ENCODE measurements around the gene MRPL51. TPM values are rescaled to one million over a fixed set of nuclear protein-coding genes. Genes with fewer than 3 reads are reported as not detected.

MRPL51 gene
- total and polyA plus RNA-seq, 9 of the 15 experiments (the other 6 are each of a cell fraction or from before 2014, with no cell fraction given) = 127 to 727 (median 208) TPM

DNA sequence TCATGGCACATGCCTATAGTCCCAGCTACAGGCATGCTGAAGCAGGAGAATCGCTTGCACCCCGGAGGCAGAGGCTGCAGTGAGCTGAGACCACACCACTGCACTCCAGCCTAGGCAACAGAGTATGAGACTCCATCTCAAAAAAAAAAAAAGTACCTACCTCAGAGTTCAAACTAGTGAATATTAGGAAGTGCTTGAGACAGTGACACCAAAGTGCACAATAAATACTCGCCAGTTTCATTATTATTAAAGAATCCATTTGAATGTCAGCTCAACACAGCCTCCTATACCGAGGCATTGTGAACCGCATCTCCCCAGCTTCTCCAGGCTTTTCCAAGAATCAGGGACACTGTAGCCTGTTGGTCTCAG, 46.2 kb upstream of the MRPL51 start:
- no peaks in the 10 kb centered on the region for H3K9me1 ChIP-seq (ENCODE audit: control insufficient read depth, insufficient read depth, low read length)
- peak overlapping the region in 1 of 2 experiments; percentile 89; a peak in 2 of 4 replicates for H3K9ac ChIP-seq (ENCODE audit: insufficient read depth in 1 of 2, low read depth in 2 of 2, low read length in 2 of 2)
- H3K4me3 ChIP-seq = no peak overlapping the region
- no peak overlapping the region for H2AFZ ChIP-seq (ENCODE audit: low read depth, low read length)
- peaks cover 43% of the 10 kb centered on the region for H3K36me3 ChIP-seq (ENCODE audit: control insufficient read depth, insufficient read depth, low read length)
- in situ Hi-C loops (cut with MboI) = no loop called here
- DNase-seq (ENCODE audit: extremely low read depth in 1 of 4, low spot score in 3 of 4) (peak in 1 of 4 experiments; percentile 35), FAIRE-seq (no peak), ATAC-seq (no peak)
- peaks cover 38% of the 10 kb centered on the region for H4K20me1 ChIP-seq (replicated peaks; ENCODE audit: control insufficient read depth, insufficient read depth, low read length)
- POLR2A ChIA-PET = interaction anchor here (0.7 to 2.4 kb wide), 6 partner anchors 9 to 150 kb away, joined by 3 to 10 read pairs (median 4); no protein-coding TSS in a partner anchor
- H3K79me2 ChIP-seq (ENCODE audit: control insufficient read depth, insufficient read depth, low read length) = peaks cover 39% of the 10 kb centered on the region
- no peaks in the 10 kb centered on the region for H3K9me3 ChIP-seq (replicated peaks; ENCODE audit: control insufficient read depth, insufficient read depth, low read depth, low read length)
- no peaks in the 10 kb centered on the region for H3K27me3 ChIP-seq (ENCODE audit: control insufficient read depth in 2 of 2, insufficient read depth in 2 of 2, low read length in 2 of 2)
- H3K27ac ChIP-seq (ENCODE audit: extremely low read depth, low read depth, low read length) = peak overlapping the region; percentile 52; the same call in 1 of the 3 replicates
- TF ChIP-seq, protein P1, sequence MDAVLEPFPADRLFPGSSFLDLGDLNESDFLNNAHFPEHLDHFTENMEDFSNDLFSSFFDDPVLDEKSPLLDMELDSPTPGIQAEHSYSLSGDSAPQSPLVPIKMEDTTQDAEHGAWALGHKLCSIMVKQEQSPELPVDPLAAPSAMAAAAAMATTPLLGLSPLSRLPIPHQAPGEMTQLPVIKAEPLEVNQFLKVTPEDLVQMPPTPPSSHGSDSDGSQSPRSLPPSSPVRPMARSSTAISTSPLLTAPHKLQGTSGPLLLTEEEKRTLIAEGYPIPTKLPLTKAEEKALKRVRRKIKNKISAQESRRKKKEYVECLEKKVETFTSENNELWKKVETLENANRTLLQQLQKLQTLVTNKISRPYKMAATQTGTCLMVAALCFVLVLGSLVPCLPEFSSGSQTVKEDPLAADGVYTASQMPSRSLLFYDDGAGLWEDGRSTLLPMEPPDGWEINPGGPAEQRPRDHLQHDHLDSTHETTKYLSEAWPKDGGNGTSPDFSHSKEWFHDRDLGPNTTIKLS (IDR thresholded peaks at IDR 0.05; ENCODE audit: borderline replicate concordance, low read depth) = no peak
- no peak for TF ChIP-seq ZNF282 (CRISPR knock-in tag; IDR thresholded peaks at IDR 0.05)
- no peak for TF ChIP-seq SREBF2 (CRISPR knock-in tag; IDR thresholded peaks at IDR 0.05)
- TF ChIP-seq DIDO1 (tag; IDR thresholded peaks at IDR 0.05; ENCODE audit: low read depth) = no peak
- no peak for TF ChIP-seq SAFB2 (IDR thresholded peaks at IDR 0.05; ENCODE audit: borderline replicate concordance, low read depth, low read length, severe bottlenecking)
- TF ChIP-seq EZH2 (IDR thresholded peaks at IDR 0.05; ENCODE audit: borderline replicate concordance, low read depth, low read length) = no peak
- TF ChIP-seq U2AF2 (optimal IDR thresholded peaks at IDR 0.05; ENCODE audit: low read depth, low read length) = no peak
- TF ChIP-seq MEF2D (tag; conservative IDR thresholded peaks at IDR 0.05; ENCODE audit: low read depth) = no peak
- no peak for TF ChIP-seq FOXK1 (CRISPR knock-in tag; IDR thresholded peaks at IDR 0.05; ENCODE audit: borderline replicate concordance)
- TF ChIP-seq, protein P2, sequence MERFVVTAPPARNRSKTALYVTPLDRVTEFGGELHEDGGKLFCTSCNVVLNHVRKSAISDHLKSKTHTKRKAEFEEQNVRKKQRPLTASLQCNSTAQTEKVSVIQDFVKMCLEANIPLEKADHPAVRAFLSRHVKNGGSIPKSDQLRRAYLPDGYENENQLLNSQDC (CRISPR knock-in tag; IDR thresholded peaks at IDR 0.05) = no peak
- no peak for TF ChIP-seq PHF21A (IDR thresholded peaks at IDR 0.05; ENCODE audit: borderline replicate concordance, low read depth)
- no peak for TF ChIP-seq KLF6 (CRISPR knock-in tag; IDR thresholded peaks at IDR 0.05; ENCODE audit: borderline replicate concordance)
- no peak for TF ChIP-seq MAFG (tag; conservative IDR thresholded peaks at IDR 0.05)
- no peak for TF ChIP-seq TOE1 (IDR thresholded peaks at IDR 0.05; ENCODE audit: borderline replicate concordance)
- no peak for TF ChIP-seq TOE1 (CRISPR knock-in tag; IDR thresholded peaks at IDR 0.05; ENCODE audit: borderline replicate concordance, low read depth)
- TF ChIP-seq HMG20B (CRISPR knock-in tag; IDR thresholded peaks at IDR 0.05) = no peak
- TF ChIP-seq RUNX1 (IDR thresholded peaks at IDR 0.05; ENCODE audit: low read depth) = no peak
- no peak for TF ChIP-seq GTF2F1 (IDR thresholded peaks at IDR 0.05; ENCODE audit: low read depth, low read length)
- no peak for TF ChIP-seq CREM (IDR thresholded peaks at IDR 0.05; ENCODE audit: low read depth)
- intact Hi-C loops (cut with micrococcal nuclease) = loop anchor here (2.0 to 10.0 kb wide), 2 partner anchors 116 to 214 kb away; no protein-coding TSS in a partner anchor
- 28% methylated on average over 5 of the region's 5 CpGs for WGBS (ENCODE audit: insufficient coverage, low coverage, missing lambda C conversion rate)
- BruUV-seq (replicated peaks) = no TSS peak
- CTCF ChIA-PET (ENCODE audit: low intra/inter-chr PET ratio) = no interaction called here
- H3K4me1 ChIP-seq (replicated peaks in 1 of 2; ENCODE audit: control insufficient read depth in 2 of 2, insufficient read depth in 2 of 2, low read length in 2 of 2) = peaks cover 55 to 74% of the 10 kb centered on the region in 2 experiments
- peak overlapping the region; percentile 80 for H3K4me2 ChIP-seq (ENCODE audit: insufficient read depth, low read length)
